Left lung (tissue), 10 donors: Measurements from ENCODE around the gene ZNF732. TPM values are rescaled to one million over a fixed set of nuclear protein-coding genes. Genes with fewer than 3 reads are reported as not detected.
A peak's percentile ranks its signal among the peaks of the same experiment; 100 is the strongest.

ENCODE experiments used
- ATAC-seq: fragments of 200-7000 bp; cut with Tn5 transposase; one replicate; pipeline ENCODE4 v1.9.1; 2020; ENCODE audit warnings: moderate library complexity
- DNase-seq, 4 donors: peaks; one replicate each; pipeline ENCODE4 v3.0.0-alpha.2; 2013 to 2020
- H3K27ac ChIP-seq, 2 donors: fragments of 200-600 bp; sonication (generic) in 1 of 2; one replicate each; pipeline versions ENCODE4 v1.5.0 to v1.8.0; 2020 to 2021
- H3K27me3 ChIP-seq, 2 donors: fragments of 200-600 bp; sonication (generic) in 1 of 2; one replicate each; pipeline versions ENCODE4 v1.5.0 to v1.8.0; 2020 to 2021
- H3K36me3 ChIP-seq, 2 donors: fragments of 200-600 bp; sonication (generic) in 1 of 2; one replicate each; pipeline versions ENCODE4 v1.5.0 to v1.8.0; 2020 to 2021
- H3K4me1 ChIP-seq, 2 donors: fragments of 200-600 bp; one replicate each; pipeline ENCODE4 v1.8.0; 2021
- H3K4me3 ChIP-seq, 2 donors: fragments of 200-600 bp; sonication (generic) in 1 of 2; one replicate each; pipeline versions ENCODE4 v1.5.0 to v1.8.0; 2020 to 2021; ENCODE audit warnings: mild to moderate bottlenecking in 1 of 2
- H3K9me3 ChIP-seq, 2 donors: fragments of 200-600 bp; sonication (generic) in 1 of 2; one replicate each; pipeline versions ENCODE4 v1.5.0 to v1.8.0; 2020 to 2021
- CTCF ChIP-seq, 2 donors: fragments of 200-600 bp; sonication (generic) in 1 of 2; IDR thresholded peaks; one replicate each; pipeline versions ENCODE4 v1.5.0 to v1.8.0; 2021; ENCODE audit warnings: antibody characterized with exemption in 2 of 2
- intact Hi-C, 2 donors: fragments of 100-400 bp; cut with DNase I; formaldehyde crosslinking; loops; one replicate each; pipeline versions ENCODE4 v1.11.2 to v1.14.2; 2022
- polyA plus RNA-seq, 6 donors: library from polyadenylated mRNA; unstranded; fragments of 120-200 nt; gene quantifications; one replicate each; pipeline ENCODE4 v1.2.1, GENCODE V29; 2013; ENCODE audit not compliant: insufficient read length in 6 of 6
- total RNA-seq, 2 donors: library from RNA; stranded (reverse); fragmentation: NEBNext Ultra II Directional; extraction: Animal tissue kit (Norgen Biotek cat#: 25700); gene quantifications; one replicate each; pipeline ENCODE4 v1.2.1, GENCODE V29; 2021
- donor health status: DM: no; HTN: yes; CAD: no.
- donor health status: DM: no; HTN: no; CAD: no.

ZNF732 gene
- total and polyA plus RNA-seq, 8 donors: 0.21 to 2.9 (median 2.5) TPM

DNA sequence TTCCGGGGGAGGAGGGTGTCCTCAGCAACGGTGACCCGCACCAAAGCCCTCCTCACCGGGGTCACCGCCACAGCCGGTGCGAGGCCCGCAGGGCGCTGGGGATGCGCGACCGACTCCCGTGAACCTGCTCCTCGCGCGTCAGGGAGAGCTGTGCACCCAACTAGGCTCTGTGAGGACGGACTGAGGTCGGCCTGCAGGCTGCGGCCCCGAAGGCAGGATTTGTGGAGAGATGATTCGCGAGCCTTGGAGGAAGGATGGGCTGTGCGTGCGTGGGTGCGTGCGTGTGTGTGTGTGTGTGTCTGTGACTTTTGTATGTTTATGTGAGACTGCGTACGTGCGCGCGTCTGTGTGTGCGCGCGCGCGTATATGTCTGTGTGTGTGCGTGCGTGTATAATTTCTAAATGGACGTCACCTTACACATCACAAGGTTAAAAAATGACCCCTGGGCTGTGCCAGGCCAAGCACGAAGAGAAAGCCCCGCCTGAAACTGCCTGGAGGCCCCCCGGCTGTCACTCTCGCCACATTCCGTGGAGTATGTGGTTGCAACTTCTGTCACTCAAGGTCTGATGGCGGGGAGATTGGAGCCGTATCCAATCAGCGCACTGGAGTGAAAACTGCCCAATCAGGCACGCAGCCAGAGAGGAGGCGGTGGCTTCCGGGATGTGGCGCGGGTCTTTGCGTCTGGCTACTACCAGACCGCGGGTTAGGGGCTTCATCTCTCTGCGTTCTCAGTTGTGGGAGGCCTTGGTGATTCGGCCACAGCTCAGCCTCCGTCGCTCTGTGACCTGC is 32.1 kb upstream of the ZNF732 start, which contains the start of gene ZNF141:
TSS of gene ZNF141 (plus strand) at position 672 of the 789 bp plus-strand sequence. CDS start 170 bp downstream, outside the sequence.
- intact Hi-C loops: no loop called here

DNA sequence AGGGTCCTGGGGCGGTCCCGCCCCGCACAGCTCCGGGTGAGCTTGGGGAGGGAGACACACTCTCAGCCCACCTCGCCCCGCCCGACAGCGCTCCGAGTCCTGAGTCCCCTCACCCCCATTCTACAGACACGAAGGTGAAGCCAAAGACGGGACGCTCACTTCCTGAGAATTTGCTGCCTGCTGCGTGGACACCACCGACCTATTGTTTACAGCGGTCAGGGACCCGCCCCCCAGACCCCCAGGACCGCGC is 31.5 kb upstream of the ZNF732 start:
- Histone ChIP-seq H3K4me1 (peaks cover 9 to 22% of the 10 kb centered on the region in 2 donors), H3K4me3 (peak overlapping the region; percentile 90 to 92), H3K9me3 (peaks cover 0 to 23% of the 10 kb centered on the region in 2 donors), H3K36me3 (peaks cover 0 to 9% of the 10 kb centered on the region in 2 donors), H3K27me3 (no peaks in the 10 kb centered on the region), H3K27ac (peak overlapping the region; percentile 86 to 92)
- no peak for TF ChIP-seq CTCF (IDR thresholded peaks at IDR 0.05)
- DNase-seq (peak in 1 of 4 donors; percentile 71), ATAC-seq (no peak)
- intact Hi-C loops: no loop called here

More for the DNA sequence above, 32.1 kb upstream of the ZNF732 start, which contains the start of gene ZNF141:
- ATAC-seq (peak; percentile 97), DNase-seq (peak; percentile 92 to 98 (median 97))
- TF ChIP-seq CTCF (IDR thresholded peaks at IDR 0.05): no peak
- peaks cover 0 to 25% of the 10 kb centered on the region in 2 donors for H3K9me3 ChIP-seq
- H3K27ac ChIP-seq: peak within 1 kb of the TSS; percentile 86 to 92
- H3K27me3 ChIP-seq: no peaks in the 10 kb centered on the region
- H3K4me1 ChIP-seq: peaks cover 9 to 22% of the 10 kb centered on the region in 2 donors
- H3K4me3 ChIP-seq: peak within 1 kb of the TSS; percentile 90 to 92
- peaks cover 0 to 14% of the 10 kb centered on the region in 2 donors for H3K36me3 ChIP-seq

- no peak for ATAC-seq
- intact Hi-C loops: no loop called here
- H3K36me3 ChIP-seq: peaks cover 0 to 4% of the 10 kb centered on the region in 2 donors
- H3K27ac ChIP-seq: peak overlapping the region; percentile 86 to 92
- peak; percentile 30 to 84 (median 32) for DNase-seq
- H3K4me1 ChIP-seq: peaks cover 9 to 22% of the 10 kb centered on the region in 2 donors
- peak overlapping the region; percentile 90 to 92 for H3K4me3 ChIP-seq
- peaks cover 0 to 18% of the 10 kb centered on the region in 2 donors for H3K9me3 ChIP-seq
- H3K27me3 ChIP-seq: no peaks in the 10 kb centered on the region
- no peak for TF ChIP-seq CTCF (IDR thresholded peaks at IDR 0.05)
These were observed 31.0 kb upstream of the ZNF732 start for GRCh38 chr4:336099-336892.

- Histone ChIP-seq H3K27ac (peak overlapping the region in 1 of 2 donors; percentile 86), H3K27me3 (no peaks in the 10 kb centered on the region), H3K9me3 (peaks cover 0 to 10% of the 10 kb centered on the region in 2 donors), H3K4me1 (peaks cover 9 to 22% of the 10 kb centered on the region in 2 donors), H3K36me3 (no peaks in the 10 kb centered on the region), H3K4me3 (no peak overlapping the region)
- ATAC-seq (no peak), DNase-seq (no peak)
- no peak for TF ChIP-seq CTCF (IDR thresholded peaks at IDR 0.05)
- intact Hi-C loops: no loop called here
These were observed 30.2 kb upstream of the ZNF732 start for GRCh38 chr4:335515-335914.

DNA sequence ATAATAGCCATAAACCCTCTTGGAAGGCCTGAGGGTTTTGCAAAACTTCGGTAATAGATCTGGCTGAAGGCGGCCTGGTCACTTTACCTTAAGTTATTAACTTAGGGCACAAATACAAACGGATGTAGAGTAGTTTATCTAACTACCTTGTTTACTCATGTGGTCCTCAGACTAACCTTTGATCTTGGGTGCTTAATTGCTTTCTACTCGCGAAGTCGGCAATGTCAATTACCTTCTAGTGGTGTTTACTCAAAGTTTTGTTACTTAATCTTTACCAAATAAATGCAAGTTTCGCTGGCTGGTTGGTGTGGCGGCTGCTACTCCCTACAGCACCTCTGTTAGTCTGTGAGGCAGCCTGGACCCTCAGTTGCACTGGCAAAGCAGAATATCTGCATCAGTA is 23.5 kb upstream of the ZNF732 start:
- intact Hi-C loops: no loop called here
- no peak overlapping the region for H3K27ac ChIP-seq
- no peaks in the 10 kb centered on the region for H3K36me3 ChIP-seq
- H3K9me3 ChIP-seq: peaks cover 0 to 45% of the 10 kb centered on the region in 2 donors
- no peak for TF ChIP-seq CTCF (IDR thresholded peaks at IDR 0.05)
- DNase-seq (no peak), ATAC-seq (no peak)
- H3K27me3 ChIP-seq: no peaks in the 10 kb centered on the region
- H3K4me3 ChIP-seq: no peak overlapping the region
- no peaks in the 10 kb centered on the region for H3K4me1 ChIP-seq
